ENCODE data around the gene SEC11C.

The SEC11C gene

DNA sequence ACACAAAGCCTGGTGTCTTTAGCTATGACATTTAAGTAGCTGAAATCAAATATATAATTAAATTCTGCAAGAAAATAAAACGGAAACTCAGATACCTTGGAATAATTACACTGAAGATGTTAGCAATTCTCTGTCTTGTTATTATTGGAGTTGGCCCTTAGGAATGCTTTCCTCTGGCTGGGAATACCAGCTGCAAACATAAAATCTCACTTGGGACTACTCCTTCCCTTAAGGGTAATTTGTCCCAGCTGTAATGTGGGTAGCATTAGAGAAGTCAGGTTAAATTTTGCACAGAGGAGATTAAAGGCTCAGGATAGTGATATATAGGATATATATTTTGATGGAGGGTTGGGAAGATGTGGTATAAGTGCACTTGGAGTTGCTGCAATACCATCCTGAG lies 43.0 kb downstream of the SEC11C start:
- TF ChIP-seq, protein P1, sequence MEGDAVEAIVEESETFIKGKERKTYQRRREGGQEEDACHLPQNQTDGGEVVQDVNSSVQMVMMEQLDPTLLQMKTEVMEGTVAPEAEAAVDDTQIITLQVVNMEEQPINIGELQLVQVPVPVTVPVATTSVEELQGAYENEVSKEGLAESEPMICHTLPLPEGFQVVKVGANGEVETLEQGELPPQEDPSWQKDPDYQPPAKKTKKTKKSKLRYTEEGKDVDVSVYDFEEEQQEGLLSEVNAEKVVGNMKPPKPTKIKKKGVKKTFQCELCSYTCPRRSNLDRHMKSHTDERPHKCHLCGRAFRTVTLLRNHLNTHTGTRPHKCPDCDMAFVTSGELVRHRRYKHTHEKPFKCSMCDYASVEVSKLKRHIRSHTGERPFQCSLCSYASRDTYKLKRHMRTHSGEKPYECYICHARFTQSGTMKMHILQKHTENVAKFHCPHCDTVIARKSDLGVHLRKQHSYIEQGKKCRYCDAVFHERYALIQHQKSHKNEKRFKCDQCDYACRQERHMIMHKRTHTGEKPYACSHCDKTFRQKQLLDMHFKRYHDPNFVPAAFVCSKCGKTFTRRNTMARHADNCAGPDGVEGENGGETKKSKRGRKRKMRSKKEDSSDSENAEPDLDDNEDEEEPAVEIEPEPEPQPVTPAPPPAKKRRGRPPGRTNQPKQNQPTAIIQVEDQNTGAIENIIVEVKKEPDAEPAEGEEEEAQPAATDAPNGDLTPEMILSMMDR (IDR thresholded peaks at IDR 0.05; ENCODE audit: low read depth, low read length, missing control alignments), result no peak
- no peak for DNase-seq (ENCODE audit: extremely low read depth, low read depth)
- no peak overlapping the region for H3K4me3 ChIP-seq (replicated peaks; ENCODE audit: low read depth, low read length)

DNA sequence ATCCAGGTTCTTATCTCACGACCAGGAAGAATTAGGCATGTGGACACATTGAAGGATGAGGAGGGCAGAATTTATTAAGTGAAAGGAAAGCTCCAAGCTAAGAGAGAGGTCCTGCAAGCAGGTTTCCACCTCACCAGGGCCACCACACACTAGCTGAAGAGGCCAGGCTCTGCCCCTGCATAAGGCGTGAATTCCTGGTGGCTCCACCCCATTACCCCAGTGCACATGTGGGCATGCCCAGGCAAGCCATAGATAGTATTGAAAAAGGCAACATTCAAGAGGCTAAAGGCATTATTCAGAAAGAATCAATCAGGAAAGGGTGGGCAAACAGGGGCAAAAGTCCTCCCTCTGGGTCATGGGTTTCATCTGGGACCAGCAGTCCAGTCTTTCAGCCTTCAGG lies 49.3 kb downstream of the SEC11C start:
- TF ChIP-seq, protein P1 (IDR thresholded peaks at IDR 0.05; ENCODE audit: low read depth, low read length, missing control alignments), result no peak
- no peak for DNase-seq (ENCODE audit: extremely low read depth, low read depth)
- H3K4me3 ChIP-seq (replicated peaks; ENCODE audit: low read depth, low read length), result no peak overlapping the region

DNA sequence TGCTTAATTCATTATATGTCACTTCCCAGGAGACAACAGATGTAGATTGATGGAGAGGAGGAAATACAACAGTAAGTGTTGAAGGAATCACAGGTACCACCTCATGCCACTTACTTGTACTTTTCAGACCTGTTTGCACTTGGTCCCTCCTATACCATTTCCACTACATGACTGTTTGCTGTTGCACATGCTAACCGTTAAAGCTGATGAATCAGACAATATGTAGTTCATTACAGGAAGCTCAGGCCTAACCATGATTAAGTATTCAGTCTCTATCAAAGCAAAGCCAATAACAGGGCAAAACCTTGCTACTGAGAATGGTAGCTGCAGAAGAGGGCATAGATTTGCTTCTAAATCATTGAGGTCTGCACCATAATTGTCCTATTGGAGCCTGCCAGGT lies 50.1 kb downstream of the SEC11C start:
- H3K4me3 ChIP-seq (replicated peaks; ENCODE audit: low read depth, low read length), result no peak overlapping the region
- no peak for DNase-seq (ENCODE audit: extremely low read depth, low read depth)
- TF ChIP-seq, protein P1 (IDR thresholded peaks at IDR 0.05; ENCODE audit: low read depth, low read length, missing control alignments), result no peak

DNA sequence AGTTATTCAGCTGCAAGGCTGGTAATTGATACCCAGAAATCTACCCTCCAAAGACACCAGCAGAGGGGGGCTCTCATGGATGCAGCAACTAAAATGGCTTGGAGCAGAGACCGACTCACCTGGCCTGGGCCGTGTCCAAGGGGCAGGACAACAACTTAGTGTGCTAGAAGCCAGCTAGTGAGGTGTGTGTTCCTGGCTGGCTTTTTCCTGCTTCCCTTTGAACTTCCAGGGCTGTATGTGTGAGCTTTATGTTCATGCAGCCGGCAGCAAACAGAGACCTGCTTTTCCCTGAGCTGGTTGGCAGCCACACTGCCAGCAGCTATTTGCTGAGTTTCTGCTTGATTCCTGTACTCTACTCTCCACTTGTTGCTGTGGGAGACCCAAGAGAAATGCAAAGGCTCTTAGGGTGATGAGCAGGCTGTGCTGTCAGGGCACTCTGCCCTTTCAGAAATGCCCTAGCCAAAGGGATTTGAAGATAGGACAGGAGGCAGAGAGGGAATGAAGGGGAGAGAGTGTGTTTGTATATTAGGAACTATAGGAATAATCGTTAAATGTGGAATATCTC lies 56.6 kb downstream of the SEC11C start:
- H3K4me3 ChIP-seq (replicated peaks; ENCODE audit: low read depth, low read length), result no peak overlapping the region
- no peak for DNase-seq (ENCODE audit: extremely low read depth, low read depth)
- TF ChIP-seq, protein P1 (IDR thresholded peaks at IDR 0.05; ENCODE audit: low read depth, low read length, missing control alignments), result no peak

DNA sequence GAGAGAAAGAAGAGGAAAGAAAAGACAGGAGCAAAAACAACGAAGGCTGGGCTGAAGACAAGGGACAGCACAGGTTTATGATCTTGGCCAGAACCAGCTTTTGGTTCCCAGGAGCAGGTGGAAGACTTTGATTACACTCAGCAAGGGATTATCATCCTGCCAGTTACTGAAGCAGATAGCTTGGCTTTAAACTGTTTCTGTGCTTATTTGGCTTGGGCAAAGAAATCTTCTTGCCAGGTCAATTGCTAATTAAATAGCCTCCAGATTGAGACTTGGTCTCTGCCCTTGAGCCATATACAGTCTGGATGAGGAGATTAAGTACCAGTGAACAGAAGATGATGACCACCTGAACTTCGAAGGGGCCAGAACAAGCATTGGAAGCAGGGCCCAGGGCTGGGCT lies 58.0 kb downstream of the SEC11C start:
- DNase-seq (ENCODE audit: extremely low read depth, low read depth), result no peak
- TF ChIP-seq, protein P1 (IDR thresholded peaks at IDR 0.05; ENCODE audit: low read depth, low read length, missing control alignments), result no peak
- H3K4me3 ChIP-seq (replicated peaks; ENCODE audit: low read depth, low read length), result no peak overlapping the region

DNA sequence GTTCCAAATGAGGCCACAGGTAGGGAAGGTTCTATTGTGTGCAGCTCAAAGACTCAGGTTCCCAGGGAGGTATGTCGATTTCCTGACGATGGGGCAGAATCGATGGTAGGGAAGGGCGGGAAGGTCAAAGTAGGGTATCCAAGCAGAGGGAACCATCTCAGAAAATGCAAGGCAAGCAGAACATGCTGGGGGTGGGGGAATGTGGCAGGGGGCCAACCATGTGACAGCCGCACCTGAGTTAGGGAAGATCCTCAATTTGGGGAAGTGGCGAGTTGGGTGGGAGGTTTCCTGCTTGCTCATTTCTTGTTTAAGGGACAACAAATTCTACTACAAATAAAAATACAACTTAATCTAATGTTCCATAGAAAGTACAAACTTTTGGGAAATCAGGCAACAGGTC lies 58.5 kb downstream of the SEC11C start:
- TF ChIP-seq, protein P1 (IDR thresholded peaks at IDR 0.05; ENCODE audit: low read depth, low read length, missing control alignments), result no peak
- H3K4me3 ChIP-seq (replicated peaks; ENCODE audit: low read depth, low read length), result no peak overlapping the region
- DNase-seq (ENCODE audit: extremely low read depth, low read depth), result no peak

DNA sequence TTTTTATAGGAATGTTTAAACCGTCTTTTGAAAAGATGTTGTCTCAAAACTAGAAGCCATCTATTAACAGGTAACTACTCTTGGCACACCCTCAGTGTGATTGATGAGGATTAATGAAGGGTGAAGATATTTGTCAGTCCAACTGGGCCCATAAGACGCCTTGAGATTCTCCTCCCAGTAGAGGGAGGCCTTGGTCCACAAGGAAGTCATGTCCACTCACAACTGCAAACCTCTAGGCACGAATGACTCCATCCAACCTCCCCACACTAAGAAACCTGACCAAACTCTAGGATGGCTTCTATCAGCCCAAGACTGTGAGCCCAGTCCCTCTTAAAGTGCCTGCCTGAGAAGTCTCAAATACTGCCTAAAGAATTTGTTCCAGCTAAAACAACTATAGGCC lies 61.1 kb downstream of the SEC11C start:
- no peak overlapping the region for H3K4me3 ChIP-seq (replicated peaks; ENCODE audit: low read depth, low read length)
- TF ChIP-seq, protein P1 (IDR thresholded peaks at IDR 0.05; ENCODE audit: low read depth, low read length, missing control alignments), result peak; percentile 24
- DNase-seq (ENCODE audit: extremely low read depth, low read depth), result no peak
